IMR-90 (cell line): ENCODE results near the gene MITD1. TPM values are rescaled to one million over a fixed set of nuclear protein-coding genes. Genes with fewer than 3 reads are reported as not detected.

Source experiments
- CHD1 ChIP-seq: IDR thresholded peaks from 2 replicates; pipeline ENCODE4 v1.6.1; 2012; ENCODE audit warnings: low read depth, low read length, improper control_type of control experiment
- polyA plus RNA-seq, 3 experiments: library from polyadenylated mRNA; depleted of rRNA; stranded (reverse); fragments of >200 nt; gene quantifications; 2 replicates each; pipeline ENCODE4 v1.2.3, GENCODE V29; 2012; ENCODE audit warnings: low replicate concordance in 1 of 3
- total RNA-seq: library from RNA; depleted of rRNA; stranded (reverse); fragments of >200 nt; gene quantifications from 2 replicates; pipeline ENCODE4 v1.2.3, GENCODE V29; 2012
- TF ChIP-seq, protein P1 (sequence below): fragments of 150-350 bp; IDR thresholded peaks from 2 replicates; pipeline ENCODE4 v1.6.1; 2017; ENCODE audit warnings: mild to moderate bottlenecking, antibody characterized with exemption, low read length, low read depth
- TF ChIP-seq, protein P2 (sequence below): fragments of 150-350 bp; IDR thresholded peaks from 2 replicates; pipeline ENCODE4 v1.6.1; 2016; ENCODE audit warnings: low read depth, mild to moderate bottlenecking, low read length, moderate library complexity, borderline replicate concordance

The MITD1 gene
- total and polyA plus RNA-seq, 2 of the 4 experiments (the other 2 are of a cell fraction), result 4.3 to 18.7 TPM

DNA sequence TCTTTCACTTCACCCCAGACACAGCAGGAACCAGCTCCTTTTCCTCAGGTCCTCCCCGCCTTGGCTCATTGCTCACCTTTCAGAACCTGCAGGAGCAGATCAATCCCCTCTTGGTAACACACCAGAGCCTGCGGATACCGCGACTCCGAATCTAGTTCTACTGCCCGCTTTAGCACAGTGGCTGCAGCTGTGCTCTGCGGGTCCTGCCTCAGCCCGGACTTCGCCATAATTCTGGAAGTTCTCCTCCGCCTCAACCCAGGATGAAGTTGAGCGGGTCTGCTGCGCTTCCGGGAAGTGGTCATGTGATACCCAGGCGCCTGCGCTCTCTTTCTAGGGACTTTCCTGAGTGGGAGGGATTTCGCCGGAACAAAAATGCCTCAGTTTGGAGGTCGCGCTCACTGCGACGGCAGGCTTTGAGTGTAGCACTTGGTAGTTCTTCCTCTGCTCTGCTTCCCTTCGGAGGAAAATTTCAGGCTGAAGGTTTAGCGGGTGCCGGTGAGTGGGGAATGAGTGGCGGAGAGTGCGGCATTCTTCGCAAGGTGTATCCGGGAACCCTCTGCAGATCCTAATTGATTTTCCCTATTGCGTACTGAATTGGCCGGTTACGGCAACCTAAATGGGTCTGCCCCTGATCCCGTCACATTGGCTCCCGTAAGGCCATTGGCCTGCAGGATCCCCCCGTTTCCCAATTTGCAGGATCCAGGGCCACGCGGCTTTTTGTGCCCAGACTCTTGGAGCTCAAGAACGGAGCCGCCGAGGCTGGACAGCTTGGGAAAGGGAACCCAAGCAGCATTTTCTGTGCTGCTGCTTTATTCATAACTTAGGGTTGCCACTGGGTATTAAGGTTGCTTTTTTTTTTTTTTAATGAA, at the start of gene MITD1, which contains the start of gene MRPL30 (continued):
- TF ChIP-seq, protein P1, sequence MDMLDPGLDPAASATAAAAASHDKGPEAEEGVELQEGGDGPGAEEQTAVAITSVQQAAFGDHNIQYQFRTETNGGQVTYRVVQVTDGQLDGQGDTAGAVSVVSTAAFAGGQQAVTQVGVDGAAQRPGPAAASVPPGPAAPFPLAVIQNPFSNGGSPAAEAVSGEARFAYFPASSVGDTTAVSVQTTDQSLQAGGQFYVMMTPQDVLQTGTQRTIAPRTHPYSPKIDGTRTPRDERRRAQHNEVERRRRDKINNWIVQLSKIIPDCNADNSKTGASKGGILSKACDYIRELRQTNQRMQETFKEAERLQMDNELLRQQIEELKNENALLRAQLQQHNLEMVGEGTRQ, result peak; percentile 96
- TF ChIP-seq CHD1, result no peak
- TF ChIP-seq, protein P2, sequence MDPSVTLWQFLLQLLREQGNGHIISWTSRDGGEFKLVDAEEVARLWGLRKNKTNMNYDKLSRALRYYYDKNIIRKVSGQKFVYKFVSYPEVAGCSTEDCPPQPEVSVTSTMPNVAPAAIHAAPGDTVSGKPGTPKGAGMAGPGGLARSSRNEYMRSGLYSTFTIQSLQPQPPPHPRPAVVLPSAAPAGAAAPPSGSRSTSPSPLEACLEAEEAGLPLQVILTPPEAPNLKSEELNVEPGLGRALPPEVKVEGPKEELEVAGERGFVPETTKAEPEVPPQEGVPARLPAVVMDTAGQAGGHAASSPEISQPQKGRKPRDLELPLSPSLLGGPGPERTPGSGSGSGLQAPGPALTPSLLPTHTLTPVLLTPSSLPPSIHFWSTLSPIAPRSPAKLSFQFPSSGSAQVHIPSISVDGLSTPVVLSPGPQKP, result 0 out of 2 replicates have a peak, but pooled peaks have one; percentile 11
